ENCODE results near the gene PRSS53. TPM values are rescaled to one million over a fixed set of nuclear protein-coding genes. Genes with fewer than 3 reads are reported as not detected.

Gene PRSS53
- total RNA-seq, 1 donor from 2014 or later, result 0.92 TPM

DNA sequence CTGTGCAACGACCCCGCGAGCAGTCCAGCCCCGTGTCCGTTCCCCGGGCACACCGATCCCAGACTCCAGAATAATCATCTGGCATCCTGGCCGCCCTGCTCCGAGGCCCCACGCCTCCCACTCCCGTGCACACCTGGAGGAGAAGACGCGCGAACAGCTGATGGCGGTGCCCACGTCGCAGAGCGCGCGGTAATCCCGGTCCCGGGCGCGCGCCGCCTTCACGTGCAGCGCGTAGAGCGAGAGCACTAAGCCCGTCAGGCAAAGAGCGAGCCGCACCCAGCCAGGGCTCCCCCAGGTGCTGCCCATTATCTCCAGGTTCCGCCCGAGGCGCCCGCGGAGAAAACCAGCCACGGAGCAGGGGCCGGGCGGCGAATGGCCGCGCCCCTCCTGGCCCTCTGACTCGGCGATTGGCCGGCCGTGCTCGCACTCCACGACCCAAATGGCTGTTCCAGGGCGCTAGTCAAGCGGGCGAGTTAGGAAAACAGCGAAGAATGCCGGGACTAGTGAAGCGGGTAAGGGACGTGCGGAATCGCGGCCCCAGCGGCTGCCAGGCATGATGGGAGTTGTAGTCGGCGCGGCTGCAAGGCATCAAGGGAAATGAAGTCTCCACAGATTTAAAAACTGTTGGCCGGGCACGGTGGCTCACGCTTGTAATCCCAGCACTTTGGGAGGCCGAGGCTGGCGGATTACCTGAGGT lies 5.8 kb upstream of the PRSS53 start, which contains the start of gene VKORC1:
TSS of gene VKORC1 (minus strand) at position 374 of the 697 bp plus-strand sequence. CDS start at position 306, 68 bp downstream.
- DNase-seq (ENCODE audit: low read depth, low spot score), result peak; percentile 91

- no peak for DNase-seq (ENCODE audit: low read depth, low spot score)
Measured at GRCh38 chr16:31094088-31094423, 5.3 kb upstream of the PRSS53 start.

DNA sequence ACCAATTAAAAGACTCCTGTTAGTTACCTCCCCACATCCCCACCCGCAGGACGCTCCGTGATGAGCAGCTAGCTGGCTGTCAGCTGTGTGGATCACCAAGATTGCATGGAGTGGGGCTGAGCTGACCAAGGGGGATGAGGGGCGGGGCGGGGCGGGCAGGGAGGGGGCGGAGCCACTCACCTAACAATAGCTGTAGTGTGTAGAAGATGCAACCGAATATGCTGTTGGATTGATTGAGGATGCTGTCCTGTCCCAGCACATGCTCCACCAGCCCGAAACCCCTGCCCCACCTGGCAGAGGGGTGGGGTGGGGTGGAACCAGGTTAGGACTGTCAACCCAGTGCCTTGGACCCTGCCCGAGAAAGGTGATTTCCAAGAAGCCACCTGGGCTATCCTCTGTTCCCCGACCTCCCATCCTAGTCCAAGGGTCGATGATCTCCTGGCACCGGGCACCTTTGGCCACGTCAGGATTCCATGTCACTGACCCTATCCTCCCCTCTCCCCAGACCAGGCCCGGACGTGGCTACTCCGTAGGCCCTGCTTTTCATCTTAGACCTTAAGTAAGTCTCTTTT lies 4.5 kb upstream of the PRSS53 start:
- DNase-seq (ENCODE audit: low read depth, low spot score), result no peak

GRCh38 chr16:31092330-31092729 lies 3.6 kb upstream of the PRSS53 start:
- no peak for DNase-seq (ENCODE audit: low read depth, low spot score)

GRCh38 chr16:31090540-31090939 lies 1.8 kb upstream of the PRSS53 start:
- DNase-seq (ENCODE audit: low read depth, low spot score), result no peak

DNA sequence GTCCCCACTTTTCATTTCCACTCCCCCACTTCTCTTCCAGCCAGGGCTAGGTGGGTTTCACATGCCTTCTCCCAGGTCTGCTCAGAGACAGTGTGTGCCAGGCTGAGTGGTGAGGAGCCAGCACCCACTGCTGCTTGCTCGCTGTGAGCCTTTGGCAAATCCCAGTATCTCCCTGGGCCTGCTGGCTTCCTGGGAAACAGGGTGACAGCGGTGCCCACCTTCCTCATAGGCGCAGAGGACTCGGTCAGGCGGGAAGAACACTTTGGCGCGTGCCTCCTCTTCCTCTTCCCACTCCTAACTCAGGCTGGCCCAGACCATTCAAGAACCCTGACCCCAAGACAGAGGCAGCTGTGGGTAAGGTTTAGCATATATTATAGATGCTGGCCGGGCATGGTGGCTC lies 456 bp upstream of the PRSS53 start:
- DNase-seq (ENCODE audit: low read depth, low spot score), result no peak

DNA sequence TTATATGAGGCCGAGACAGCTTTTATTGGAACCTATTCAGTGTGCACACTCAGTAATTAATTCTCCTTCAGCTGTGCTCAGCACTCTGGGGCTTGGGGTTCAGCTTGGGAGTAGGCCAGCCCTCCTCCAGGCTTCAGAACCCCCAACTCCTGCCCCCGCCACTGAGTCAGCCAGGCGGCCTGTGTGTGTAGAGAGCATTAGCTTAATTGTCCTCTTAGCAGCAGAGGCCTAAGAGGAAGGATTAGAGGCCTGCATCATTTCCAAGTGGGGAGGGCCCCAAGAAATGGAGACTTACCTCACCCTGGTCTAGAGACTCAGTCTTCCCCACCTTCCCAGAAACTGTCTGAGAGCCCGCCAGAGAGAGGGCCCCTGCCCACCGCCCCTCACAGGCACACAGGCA lies 772 bp downstream of the PRSS53 start:
- no peak for DNase-seq (ENCODE audit: low read depth, low spot score)

GRCh38 chr16:31087481-31087880 lies 1.3 kb downstream of the PRSS53 start:
- DNase-seq (ENCODE audit: low read depth, low spot score), result no peak

GRCh38 chr16:31086629-31086906 lies 2.2 kb downstream of the PRSS53 start:
- no peak for DNase-seq (ENCODE audit: low read depth, low spot score)

DNA sequence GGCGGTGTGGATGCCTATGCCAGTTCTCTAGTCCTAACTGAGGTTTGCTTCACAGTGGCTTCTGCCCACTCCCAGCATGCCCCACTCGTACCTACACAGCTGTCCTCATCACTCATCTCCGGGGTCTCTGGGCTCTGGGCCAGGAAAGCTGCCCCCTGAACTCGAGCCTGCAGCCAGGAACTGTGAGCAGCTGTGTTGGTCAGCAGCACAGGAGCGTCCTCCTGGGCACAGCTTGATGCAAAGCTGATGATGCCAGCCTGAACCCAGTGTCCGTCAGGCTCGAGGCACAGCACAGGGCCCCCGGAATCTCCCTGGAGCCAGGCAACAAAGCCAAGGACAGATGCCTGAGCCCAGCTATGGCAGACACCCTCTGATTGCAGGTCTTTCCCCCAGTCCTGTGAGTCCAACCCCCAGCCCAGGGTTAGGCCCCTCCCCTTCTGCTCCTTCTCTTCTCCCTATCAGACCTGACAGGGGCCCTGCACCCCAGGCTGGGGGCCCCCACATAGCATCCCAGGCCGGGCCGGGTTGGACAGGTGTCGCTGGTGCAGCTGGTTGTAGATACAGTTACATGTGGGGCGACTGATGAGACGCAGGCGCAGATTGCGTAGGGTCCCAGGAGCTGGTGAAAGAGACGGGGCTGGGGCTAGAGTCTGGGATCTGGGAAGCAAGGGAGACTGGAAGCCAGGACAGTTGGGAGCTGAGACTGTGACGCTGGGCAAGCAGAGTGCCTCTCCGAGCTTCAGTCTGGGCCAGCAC lies 2.7 kb downstream of the PRSS53 start:
- DNase-seq (ENCODE audit: low read depth, low spot score), result no peak

GRCh38 chr16:31085411-31085810 lies 3.3 kb downstream of the PRSS53 start:
- no peak for DNase-seq (ENCODE audit: low read depth, low spot score)

DNA sequence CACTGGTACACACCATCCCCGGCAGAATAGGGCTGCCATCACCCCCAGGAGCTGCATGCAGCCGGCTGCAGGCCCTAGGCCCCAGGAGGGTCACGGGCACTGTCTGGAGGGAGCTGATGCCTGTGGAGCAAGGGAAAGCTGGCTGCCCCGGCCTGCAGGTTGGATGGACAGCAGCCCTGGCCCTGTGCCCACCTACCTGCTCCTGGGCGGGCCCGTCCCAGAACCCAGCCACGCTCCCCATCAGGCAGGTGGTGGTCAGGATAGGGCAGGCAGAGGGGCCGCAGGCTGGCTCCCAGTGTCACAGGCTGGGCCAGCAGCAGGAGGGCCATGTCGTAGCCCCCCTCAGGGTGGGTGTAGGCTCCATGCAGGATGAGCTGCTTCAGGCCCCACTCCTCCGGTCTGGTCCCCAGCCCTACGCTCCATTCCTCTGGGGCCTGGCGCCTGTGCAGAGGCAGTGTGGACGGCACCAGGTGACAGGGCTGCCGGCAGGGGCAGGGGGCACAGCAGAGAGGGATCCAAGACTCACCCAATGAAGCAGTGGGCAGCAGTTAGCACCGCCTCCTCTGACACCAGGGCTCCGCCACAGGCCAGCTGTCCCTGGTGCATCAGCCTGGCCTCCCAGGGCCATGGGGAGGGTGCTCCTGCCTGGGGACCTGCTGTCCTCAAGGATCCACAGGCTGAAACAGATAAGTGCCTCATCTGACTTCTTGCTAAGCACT lies 4.0 kb downstream of the PRSS53 start:
- no peak for DNase-seq (ENCODE audit: low read depth, low spot score)

DNA sequence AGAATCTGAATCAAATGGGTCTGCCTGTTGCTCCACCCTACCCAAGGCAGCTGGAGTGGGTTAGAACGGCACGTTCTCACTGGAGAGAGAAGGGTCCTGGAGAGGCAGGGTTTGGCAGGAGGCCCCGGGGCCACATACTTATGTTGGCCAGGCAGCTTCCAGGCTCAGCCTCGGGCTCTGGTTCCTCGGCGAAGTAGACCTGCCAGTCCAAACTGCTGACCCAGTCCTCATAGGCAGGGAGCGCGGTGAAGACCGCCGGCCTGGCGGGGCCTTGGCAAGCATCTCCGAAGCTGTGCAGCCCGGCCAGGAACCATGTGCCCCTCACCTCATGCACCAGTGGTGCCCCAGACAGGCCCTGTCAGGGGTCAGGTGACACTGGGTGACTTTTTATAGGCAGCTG lies 4.8 kb downstream of the PRSS53 start:
- DNase-seq (ENCODE audit: low read depth, low spot score), result no peak

DNA sequence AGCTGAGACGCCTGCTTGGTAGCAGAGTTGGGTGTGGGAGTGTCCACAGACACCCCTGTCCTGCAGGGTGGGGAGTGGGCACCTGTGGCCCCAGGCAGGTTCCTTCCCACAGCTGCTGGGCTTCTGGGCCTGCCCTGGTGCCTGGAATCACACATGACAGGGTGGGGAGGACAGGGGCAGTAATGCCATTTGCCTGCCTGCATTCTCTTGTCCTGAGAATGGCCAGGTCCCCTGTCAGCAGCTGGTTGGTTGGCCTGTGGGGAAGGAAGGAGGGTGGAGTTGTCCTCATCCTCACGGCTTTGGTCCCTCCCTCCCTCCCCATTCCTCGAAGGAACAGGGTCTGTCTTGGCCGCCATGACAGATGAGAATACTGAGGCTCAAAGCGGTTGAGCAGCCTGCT lies 5.2 kb downstream of the PRSS53 start:
- DNase-seq (ENCODE audit: low read depth, low spot score), result no peak

DNA sequence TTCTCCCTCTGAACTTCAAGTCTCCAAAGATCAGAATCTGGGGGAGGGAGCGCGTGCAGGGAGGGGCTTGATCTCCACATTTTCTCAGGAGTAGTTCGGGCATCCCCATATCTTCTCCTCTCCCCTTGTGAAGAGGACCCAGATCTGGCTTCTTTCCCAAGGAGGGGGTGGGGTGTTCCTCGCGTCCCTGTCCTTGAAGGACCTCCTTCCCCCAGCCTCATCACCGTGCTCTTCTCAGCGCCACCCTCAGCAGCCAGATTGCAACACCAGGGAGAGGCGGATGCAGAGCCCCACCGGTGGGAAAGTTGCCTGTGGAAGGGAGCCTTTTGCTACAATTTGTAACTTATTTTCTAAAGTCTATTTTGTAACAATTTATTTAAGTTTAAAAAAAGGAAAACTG lies 5.7 kb downstream of the PRSS53 start:
- DNase-seq (ENCODE audit: low read depth, low spot score), result no peak

DNA sequence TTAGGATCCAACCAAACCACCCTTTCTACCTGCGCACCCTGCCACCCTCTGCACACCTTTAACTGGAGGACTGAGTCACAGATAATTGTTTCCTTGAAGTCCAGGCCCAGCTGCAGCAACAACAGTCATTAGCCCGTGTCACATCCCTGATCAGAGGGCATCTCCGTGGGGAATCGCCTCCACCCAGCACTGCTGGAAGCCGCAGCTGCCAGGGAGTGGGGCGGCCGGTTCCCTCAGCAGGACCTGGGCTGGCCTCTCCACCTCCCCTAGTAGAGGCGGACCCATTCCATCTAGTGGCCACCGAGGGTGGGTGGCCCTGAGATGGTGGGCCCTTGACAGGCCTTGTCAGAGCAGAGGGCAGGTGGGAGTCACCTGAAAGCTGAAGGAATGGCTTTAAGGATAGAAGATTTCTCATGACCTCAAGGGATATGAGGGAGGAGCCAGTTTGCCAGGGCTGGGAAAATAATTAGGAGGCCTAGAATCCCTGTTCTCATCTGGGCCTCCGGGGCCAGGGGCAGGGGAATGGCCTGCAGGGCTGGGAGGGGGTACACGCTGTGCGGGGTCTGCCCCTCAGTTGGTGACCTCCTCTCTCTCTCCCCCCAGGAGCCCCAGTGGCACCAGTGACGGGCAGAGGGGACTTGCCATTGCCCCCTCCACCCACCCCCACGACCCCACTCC lies 6.2 kb downstream of the PRSS53 start:
- DNase-seq (ENCODE audit: low read depth, low spot score), result no peak

GRCh38 chr16:31081428-31082351 lies 7.1 kb downstream of the PRSS53 start:
- no peak for DNase-seq (ENCODE audit: low read depth, low spot score)

DNA sequence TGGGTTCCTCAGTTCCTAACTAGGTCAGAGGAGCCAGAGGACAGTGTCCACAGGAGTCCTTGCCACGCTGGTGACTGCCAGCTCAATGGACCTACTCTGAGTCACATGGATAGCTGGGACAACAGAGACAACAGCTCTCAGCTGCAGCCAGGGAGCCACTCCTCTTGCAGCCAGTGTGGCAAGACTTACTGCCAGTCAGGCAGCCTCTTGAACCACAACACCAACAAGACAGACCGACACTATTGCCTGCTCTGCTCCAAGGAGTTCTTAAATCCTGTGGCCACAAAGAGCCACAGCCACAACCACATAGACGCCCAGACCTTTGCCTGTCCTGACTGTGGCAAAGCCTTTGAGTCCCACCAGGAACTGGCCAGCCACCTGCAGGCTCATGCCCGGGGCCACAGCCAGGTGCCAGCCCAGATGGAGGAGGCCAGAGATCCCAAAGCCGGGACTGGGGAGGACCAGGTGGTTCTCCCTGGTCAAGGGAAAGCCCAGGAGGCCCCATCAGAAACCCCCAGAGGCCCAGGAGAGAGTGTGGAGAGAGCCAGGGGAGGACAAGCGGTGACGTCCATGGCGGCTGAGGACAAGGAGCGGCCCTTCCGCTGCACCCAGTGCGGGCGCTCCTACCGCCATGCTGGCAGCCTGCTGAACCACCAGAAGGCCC lies 7.9 kb downstream of the PRSS53 start:
- DNase-seq (ENCODE audit: low read depth, low spot score), result no peak

GRCh38 chr16:31080035-31080629 lies 8.6 kb downstream of the PRSS53 start:
- no peak for DNase-seq (ENCODE audit: low read depth, low spot score)

Measured in pulmonary artery endothelial cell (primary cell).